Smooth muscle cell of the umbilical artery (primary cell): ENCODE measurements around the gene NDUFAF4. TPM values are rescaled to one million over a fixed set of nuclear protein-coding genes. Genes with fewer than 3 reads are reported as not detected.

Source experiments
- total RNA-seq: library from RNA; depleted of rRNA; stranded (reverse); fragments of >200 nt; gene quantifications from 2 replicates; pipeline ENCODE4 v1.2.3, GENCODE V29; 2014

NDUFAF4 gene
- 6.8 and 11.9 TPM in 2 replicates for total RNA-seq

GRCh38 chr6:96897396-96898240 lies at the start of gene NDUFAF4:
NDUFAF4 (minus strand) TSS chr6:96897891; CDS start chr6:96897801, 90 bp downstream.

Other genes starting within 250 kb of the NDUFAF4 start
- gene GPR63, start 60.4 kb downstream of the NDUFAF4 start, total RNA-seq = 0.59 and 1.2 TPM in 2 replicates
- not detected in 2 replicates for gene KLHL32, start 26.8 kb upstream of the NDUFAF4 start, total RNA-seq